K562 (cell line): ENCODE data around the gene PATL1. TPM values are rescaled to one million over a fixed set of nuclear protein-coding genes. Genes with fewer than 3 reads are reported as not detected.
A peak's percentile ranks its signal among the peaks of the same experiment; 100 is the strongest.

Source experiments
- ATAC-seq: fragments of 200-7000 bp; cut with Tn5 transposase; 3 replicates; pipeline ENCODE4 v1.9.1; 2020; ENCODE audit warnings: moderate library complexity
- BruUV-seq: library from RNA; stranded (reverse); fragments of 400-500 nt; replicated peaks from 2 replicates; lab custom pipeline; 2021; lab: Mats Ljungman, UMichigan
- CTCF ChIA-PET: fragments of 300-600 bp; formaldehyde crosslinking; extraction: SDS; loops from one replicate; lab custom pipeline; 2021; ENCODE audit warnings: low intra/inter-chr PET ratio; lab: Yijun Ruan, JAX
- POLR2A ChIA-PET: fragments of 300-600, 350-650 bp; sonication (Branson Sonifier 250); formaldehyde crosslinking; extraction: SDS; loops from one replicate; lab custom pipeline; 2021; ENCODE audit warnings: antibody characterized with exemption, inconsistent platforms; lab: Yijun Ruan, JAX
- DNase-seq, 4 experiments: peaks; one replicate each; pipeline versions ENCODE4 v3.0.0 to v3.0.0-alpha.2; 2011 to 2018; ENCODE audit warnings: low spot score in 3 of 4, mixed read lengths in 3 of 4; ENCODE audit errors: extremely low read depth in 1 of 4
- FAIRE-seq: peaks from 2 replicates; lab custom pipeline; 2011; peaks lifted over from hg19 to GRCh38; lab: Jason Lieb, UNC
- H2AFZ ChIP-seq: 2 replicates; pipeline ENCODE4 v1.6.0; 2011; ENCODE audit warnings: low read depth, low read length, control low read depth, inconsistent platforms
- H3K27ac ChIP-seq: fragments of 200-600 bp; 3 replicates; pipeline ENCODE4 v1.8.0; 2011; ENCODE audit warnings: low read depth, mild to moderate bottlenecking, control low read depth, inconsistent platforms, low read length, moderate library complexity, mixed read lengths; ENCODE audit errors: extremely low read depth
- H3K27me3 ChIP-seq, 2 experiments: fragments of 300-600 bp in 1 of 2; 2 replicates in 1 of 2; 3 replicates in 1 of 2; pipeline versions ENCODE4 v1.6.0 to v1.8.0; 2011; ENCODE audit warnings: inconsistent platforms in 2 of 2, low read length in 2 of 2, mild to moderate bottlenecking in 1 of 2, mixed read lengths in 1 of 2, moderate library complexity in 1 of 2; ENCODE audit not compliant: control insufficient read depth in 2 of 2, insufficient read depth in 2 of 2
- H3K36me3 ChIP-seq: fragments of 300-600 bp; 3 replicates; pipeline ENCODE4 v1.8.0; 2011; ENCODE audit warnings: mild to moderate bottlenecking, low read length, inconsistent platforms; ENCODE audit not compliant: control insufficient read depth, insufficient read depth
- H3K4me1 ChIP-seq, 2 experiments: fragments of 200-600 bp in 1 of 2; replicated peaks in 1 of 2; 2 replicates in 1 of 2; 3 replicates in 1 of 2; pipeline versions ENCODE4 v1.5.1 to v1.8.0; 2011; ENCODE audit warnings: inconsistent platforms in 2 of 2, low read length in 2 of 2, mild to moderate bottlenecking in 1 of 2, mixed read lengths in 1 of 2, moderate library complexity in 1 of 2; ENCODE audit not compliant: control insufficient read depth in 2 of 2, insufficient read depth in 2 of 2
- H3K4me2 ChIP-seq: 2 replicates; pipeline ENCODE4 v1.6.1; 2011; ENCODE audit warnings: low read length, control low read depth, inconsistent platforms, mixed read lengths; ENCODE audit not compliant: insufficient read depth
- H3K4me3 ChIP-seq: fragments of 200-600 bp; sonication (generic), shearing (Covaris generic); 2 replicates; pipeline ENCODE4 v1.5.1; 2016; ENCODE audit warnings: control low read depth, inconsistent platforms
- H3K79me2 ChIP-seq: fragments of 200-600 bp; 3 replicates; pipeline ENCODE4 v1.8.0; 2011; ENCODE audit warnings: low read length, inconsistent platforms; ENCODE audit not compliant: control insufficient read depth, insufficient read depth
- H3K9ac ChIP-seq, 2 experiments: 2 replicates each; pipeline versions ENCODE4 v1.6.0 to v1.6.1; 2011; ENCODE audit warnings: low read depth in 2 of 2, low read length in 2 of 2, control low read depth in 1 of 2, inconsistent platforms in 1 of 2, mild to moderate bottlenecking in 1 of 2, mixed read lengths in 1 of 2; ENCODE audit not compliant: insufficient read depth in 1 of 2
- H3K9me1 ChIP-seq: one replicate; pipeline ENCODE4 v1.6.0; 2011; ENCODE audit warnings: inconsistent platforms, mild to moderate bottlenecking, low read length, moderate library complexity; ENCODE audit not compliant: control insufficient read depth, insufficient read depth
- H3K9me3 ChIP-seq: replicated peaks from 2 replicates; pipeline ENCODE4 v1.5.1; 2011; ENCODE audit warnings: low read depth, low read length, inconsistent platforms; ENCODE audit not compliant: control insufficient read depth, insufficient read depth
- H4K20me1 ChIP-seq: replicated peaks from 2 replicates; pipeline ENCODE4 v1.6.1; 2011; ENCODE audit warnings: low read length, inconsistent platforms, mixed read lengths; ENCODE audit not compliant: control insufficient read depth, insufficient read depth
- ATF3 ChIP-seq, 2 experiments: fragments of 450-650 bp in 1 of 2; sonication (generic) in 1 of 2; formaldehyde crosslinking in 1 of 2; IDR thresholded peaks in 1 of 2; conservative IDR thresholded peaks in 1 of 2; 2 replicates each; pipeline versions ENCODE4 v1.6.1 to v1.8.1; 2016 to 2023; ENCODE audit warnings: mild to moderate bottlenecking in 2 of 2, moderate library complexity in 2 of 2, inconsistent platforms in 1 of 2, missing genetic modification reagents in 1 of 2
- ATF4 ChIP-seq: fragments of 450-650 bp; formaldehyde crosslinking; IDR thresholded peaks from 2 replicates; pipeline ENCODE4 v1.4.0; 2022; ENCODE audit warnings: mild to moderate bottlenecking, moderate library complexity
- BRD9 ChIP-seq: fragments of 450-650 bp; IDR thresholded peaks from 2 replicates; pipeline ENCODE4 v1.6.1; 2018; ENCODE audit warnings: low read depth; ENCODE audit not compliant: partially characterized antibody
- ELF4 ChIP-seq: fragments of 450-650 bp; formaldehyde crosslinking; IDR thresholded peaks from 2 replicates; pipeline ENCODE4 v1.4.0; 2022; ENCODE audit warnings: missing genetic modification characterization
- ETS2 ChIP-seq: IDR thresholded peaks from 2 replicates; pipeline ENCODE4 v1.6.1; 2016; ENCODE audit warnings: borderline replicate concordance, missing genetic modification characterization, mild to moderate bottlenecking, moderate library complexity, missing compliant biosample characterization; ENCODE audit not compliant: poor library complexity, severe bottlenecking
- FOXM1 ChIP-seq, 2 experiments: fragments of 450-650 bp in 1 of 2; sonication (generic) in 1 of 2; formaldehyde crosslinking in 1 of 2; IDR thresholded peaks; 2 replicates each; pipeline versions ENCODE4 v1.6.1 to v1.9.0; 2017 to 2022; ENCODE audit warnings: low read depth in 2 of 2, mild to moderate bottlenecking in 2 of 2, missing genetic modification reagents in 1 of 2, moderate library complexity in 1 of 2
- HCFC1 ChIP-seq: IDR thresholded peaks from 2 replicates; pipeline ENCODE4 v1.6.1; 2012; ENCODE audit warnings: low read depth, low read length, improper control_type of control experiment
- MEF2D ChIP-seq: conservative IDR thresholded peaks from 2 replicates; pipeline ENCODE4 v1.6.1; 2016; ENCODE audit warnings: low read depth, missing genetic modification characterization, missing compliant biosample characterization
- NCOR1 ChIP-seq: fragments of 450-650 bp; IDR thresholded peaks from 2 replicates; pipeline ENCODE4 v1.6.1; 2016; ENCODE audit warnings: mild to moderate bottlenecking, moderate library complexity
- PHTF2 ChIP-seq: fragments of 250-450 bp; sonication (Bioruptor Pico); IDR thresholded peaks from 2 replicates; pipeline ENCODE4 v1.5.0; 2021; ENCODE audit warnings: mild to moderate bottlenecking
- POLR2AphosphoS2 ChIP-seq: IDR thresholded peaks from 2 replicates; pipeline ENCODE4 v1.6.1; 2012; ENCODE audit warnings: low read length, improper control_type of control experiment
- POLR3G ChIP-seq: IDR thresholded peaks from 2 replicates; pipeline ENCODE4 v1.6.1; 2011; ENCODE audit not compliant: insufficient read length, insufficient replicate concordance; ENCODE audit errors: extremely low read depth
- RUNX1 ChIP-seq: sonication (generic); IDR thresholded peaks from 2 replicates; pipeline ENCODE4 v1.6.1; 2016; ENCODE audit warnings: antibody characterized with exemption, low read depth
- SUPT5H ChIP-seq: fragments of 450-650 bp; IDR thresholded peaks from 2 replicates; pipeline ENCODE4 v1.6.1; 2016
- ZNF79 ChIP-seq: fragments of 250-450 bp; sonication (Bioruptor Pico); IDR thresholded peaks from 2 replicates; pipeline ENCODE4 v1.4.0; 2020; ENCODE audit warnings: low read depth, mild to moderate bottlenecking, moderate library complexity
- WGBS: fragments of 100-300 bp; shearing (Covaris generic); methylation state at CpG from one replicate; pipeline ENCODE4 v1.1.6; 2016; ENCODE audit warnings: low coverage, mixed read lengths; ENCODE audit not compliant: insufficient coverage; ENCODE audit errors: missing lambda C conversion rate; 5-methylcytosine and 5-hydroxymethylcytosine counted together
- in situ Hi-C: fragments of 300-500 bp; cut with MboI; formaldehyde crosslinking; loops from 4 replicates; pipeline ENCODE4 v1.15.0; 2018; ENCODE audit warnings: inconsistent platforms, mixed read lengths
- intact Hi-C: fragments of 100-400 bp; cut with micrococcal nuclease; formaldehyde crosslinking; loops from 2 replicates; pipeline ENCODE4 v1.14.2; 2022
- polyA plus RNA-seq, 8 experiments: library from polyadenylated mRNA; depleted of rRNA in 4 of 8; stranded (reverse) in 5 of 8; unstranded in 3 of 8; fragments of >200 nt; fragmentation: Nextera tagmentation in 2 of 8; fragmentation: Illumina TruSeq in 1 of 8; extraction: Ambion mirVana in 2 of 8; extraction: Trizol in 1 of 8; gene quantifications; 2 replicates each; pipeline versions ENCODE4 v1.2.1 to v1.2.3, GENCODE V29; 2011 to 2014; ENCODE audit warnings: inconsistent platforms in 1 of 8, missing spikeins in 1 of 8
- total RNA-seq, 7 experiments: library from RNA; depleted of rRNA in 6 of 7; stranded (reverse); fragments of >200 nt in 6 of 7; fragmentation: Illumina TruSeq in 2 of 7; extraction: Trizol in 2 of 7; gene quantifications; 2 replicates each; pipeline versions ENCODE4 v1.2.1 to v1.2.3, GENCODE V29; 2011 to 2021; ENCODE audit warnings: low replicate concordance in 1 of 7

PATL1 gene
- total and polyA plus RNA-seq, 9 of the 15 experiments (the other 6 are each of a cell fraction or from before 2014, with no cell fraction given): 3.2 to 48.0 (median 16.4) TPM

DNA sequence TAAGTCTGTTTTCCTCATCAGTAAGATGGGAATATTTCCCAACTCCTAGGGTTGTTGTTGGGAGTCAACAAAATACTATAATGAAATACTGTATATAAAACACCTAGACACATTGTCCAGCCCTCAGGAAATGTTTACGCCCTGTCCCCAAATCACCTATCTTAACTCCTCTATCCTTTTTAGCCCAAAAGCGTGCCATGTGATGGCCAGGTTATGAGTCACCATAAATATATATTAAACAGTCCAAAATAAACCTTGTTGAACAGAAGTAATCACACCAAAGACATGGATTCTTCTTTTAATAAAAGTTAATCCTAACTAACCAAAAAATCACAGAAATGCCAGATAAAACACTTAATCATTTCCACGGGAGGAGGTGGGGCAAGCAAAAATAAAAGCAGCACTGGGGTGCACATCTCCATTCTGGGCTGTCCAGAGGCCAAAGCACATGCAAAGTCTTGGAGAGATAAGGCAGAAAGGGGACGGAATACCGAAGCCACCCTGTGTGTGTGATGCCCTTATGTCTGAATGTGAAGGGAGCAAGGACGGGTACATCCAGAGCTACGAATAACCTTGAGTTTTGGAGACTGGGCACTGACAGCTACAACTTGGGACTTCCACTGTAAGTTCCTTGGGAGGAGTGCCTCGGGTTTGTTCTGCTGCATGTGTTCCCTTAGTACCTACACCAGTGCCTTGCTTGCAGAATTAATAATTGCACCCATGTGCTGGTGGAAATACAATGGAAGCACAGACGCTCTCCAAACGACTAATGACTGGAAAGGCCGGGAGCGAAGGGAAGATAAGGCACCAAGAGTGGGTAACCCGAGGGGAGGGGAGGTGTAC, 54.3 kb downstream of the PATL1 start (continued):
- TF ChIP-seq PHTF2 (CRISPR knock-in tag) (no peak), ELF4 (CRISPR knock-in tag) (0 out of 2 replicates have a peak, but pooled peaks have one; percentile 55), BRD9 (no peak), ATF3 (IDR thresholded peaks at IDR 0.05) (peak; percentile 47), ATF3 (CRISPR knock-in tag; conservative IDR thresholded peaks at IDR 0.05) (0 out of 2 replicates have a peak, but pooled peaks have one; percentile 16)

DNA sequence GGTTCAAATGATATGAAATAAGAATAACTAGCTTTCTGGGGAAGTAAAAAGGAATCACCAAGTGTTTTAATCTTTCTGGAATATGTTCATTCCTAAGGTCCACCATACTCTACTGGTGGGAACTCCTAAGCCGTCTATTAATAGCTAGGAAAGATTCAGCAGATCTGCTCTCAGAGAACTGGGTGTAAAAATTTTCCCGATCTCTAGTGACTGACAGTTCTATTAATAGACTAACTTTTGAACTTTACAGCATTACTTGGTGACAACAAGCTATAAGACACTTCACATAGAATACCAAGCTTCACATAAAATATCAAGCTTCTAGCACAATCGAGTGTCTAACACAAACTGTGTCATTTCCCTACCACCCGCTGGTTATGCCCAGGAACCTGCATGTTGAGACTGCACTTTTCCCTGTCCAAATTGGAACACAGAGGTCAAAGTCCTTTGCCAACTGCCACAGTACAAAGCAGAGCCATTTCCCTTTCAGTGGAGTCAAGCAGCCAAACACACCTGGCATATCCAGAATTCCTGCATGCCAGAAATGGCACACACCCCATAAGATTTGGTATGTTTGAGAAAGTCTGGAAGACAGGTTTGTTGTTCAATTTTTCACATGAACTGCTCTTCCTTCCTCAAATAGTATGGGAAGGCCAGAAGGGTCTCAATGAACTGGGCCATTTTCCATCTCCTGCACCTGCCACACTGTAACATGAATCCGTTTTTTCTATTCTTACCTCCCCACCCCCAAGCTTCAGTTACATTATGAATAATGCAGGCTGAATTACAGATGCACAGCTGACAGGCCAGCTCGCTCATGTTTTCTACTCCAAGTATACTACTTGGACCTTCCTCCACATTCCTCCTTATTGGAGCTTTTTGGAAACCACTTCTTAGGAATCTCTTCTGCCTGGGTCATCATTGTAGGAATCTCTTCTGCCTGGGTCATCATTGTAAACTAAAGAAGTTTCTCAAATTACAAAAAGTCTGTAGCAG, 57.0 kb downstream of the PATL1 start:
- H2AFZ ChIP-seq: no peak overlapping the region
- WGBS: 62% methylated on average over 6 of the region's 6 CpGs
- H3K4me3 ChIP-seq: no peak overlapping the region
- peaks cover 6% of the 10 kb centered on the region; the same call in 1 of the 2 replicates for H4K20me1 ChIP-seq
- peaks cover 68% of the 10 kb centered on the region for H3K79me2 ChIP-seq
- no peak overlapping the region for H3K27ac ChIP-seq
- H3K4me2 ChIP-seq: no peak overlapping the region
- FAIRE-seq: no peak
- no peak for ATAC-seq
- H3K9me1 ChIP-seq: no peaks in the 10 kb centered on the region
- intact Hi-C loops (no loop called here), in situ Hi-C loops (no loop called here)
- no peak for DNase-seq
- BruUV-seq: no TSS peak
- ChIA-PET POLR2A (interaction anchor here (0.9 to 1.3 kb wide), 12 partner anchors 8 to 70 kb away, joined by 3 to 4 read pairs (median 3); partner anchors contain the start of gene PATL1), CTCF (interaction anchor here (0.6 kb wide), 1 partner anchor 1787 kb away, joined by 3 read pairs; no protein-coding TSS in a partner anchor)
- no peaks in the 10 kb centered on the region for H3K9me3 ChIP-seq
- no peak overlapping the region for H3K9ac ChIP-seq
- H3K27me3 ChIP-seq: no peaks in the 10 kb centered on the region
- peaks cover 68% of the 10 kb centered on the region for H3K36me3 ChIP-seq
- peaks cover 3 to 26% of the 10 kb centered on the region in 2 experiments; a peak in 4 of 5 replicates for H3K4me1 ChIP-seq
- TF ChIP-seq FOXM1 (IDR thresholded peaks at IDR 0.05; ENCODE audit: low read depth) (no peak), FOXM1 (CRISPR knock-in tag; IDR thresholded peaks at IDR 0.05; ENCODE audit: low read depth) (no peak), ZNF79 (CRISPR knock-in tag) (no peak), MEF2D (tag) (peak; percentile 59; the same call in 1 of the 2 replicates), ATF4 (CRISPR knock-in tag) (no peak), SUPT5H (peak; percentile 32; the same call in 1 of the 2 replicates), POLR2AphosphoS2 (no peak), NCOR1 (no peak), ETS2 (tag) (no peak), POLR3G (no peak), HCFC1 (no peak), RUNX1 (no peak)
